NCI-H526 treated with DMSO at 0.1 percent for 48 hours (cell line): ENCODE results near the gene IGSF9B.
A peak's percentile ranks its signal among the peaks of the same experiment; 100 is the strongest.
"Not testable (repeated sequence)": the region's sequence is repeated elsewhere in the genome, so short reads cannot be mapped to it uniquely, and the experiment has no call there.

Experiments used
- DNase-seq: peaks from one replicate; lab custom pipeline; 2025; lab: John Stamatoyannopoulos, UW

IGSF9B gene, protein sequence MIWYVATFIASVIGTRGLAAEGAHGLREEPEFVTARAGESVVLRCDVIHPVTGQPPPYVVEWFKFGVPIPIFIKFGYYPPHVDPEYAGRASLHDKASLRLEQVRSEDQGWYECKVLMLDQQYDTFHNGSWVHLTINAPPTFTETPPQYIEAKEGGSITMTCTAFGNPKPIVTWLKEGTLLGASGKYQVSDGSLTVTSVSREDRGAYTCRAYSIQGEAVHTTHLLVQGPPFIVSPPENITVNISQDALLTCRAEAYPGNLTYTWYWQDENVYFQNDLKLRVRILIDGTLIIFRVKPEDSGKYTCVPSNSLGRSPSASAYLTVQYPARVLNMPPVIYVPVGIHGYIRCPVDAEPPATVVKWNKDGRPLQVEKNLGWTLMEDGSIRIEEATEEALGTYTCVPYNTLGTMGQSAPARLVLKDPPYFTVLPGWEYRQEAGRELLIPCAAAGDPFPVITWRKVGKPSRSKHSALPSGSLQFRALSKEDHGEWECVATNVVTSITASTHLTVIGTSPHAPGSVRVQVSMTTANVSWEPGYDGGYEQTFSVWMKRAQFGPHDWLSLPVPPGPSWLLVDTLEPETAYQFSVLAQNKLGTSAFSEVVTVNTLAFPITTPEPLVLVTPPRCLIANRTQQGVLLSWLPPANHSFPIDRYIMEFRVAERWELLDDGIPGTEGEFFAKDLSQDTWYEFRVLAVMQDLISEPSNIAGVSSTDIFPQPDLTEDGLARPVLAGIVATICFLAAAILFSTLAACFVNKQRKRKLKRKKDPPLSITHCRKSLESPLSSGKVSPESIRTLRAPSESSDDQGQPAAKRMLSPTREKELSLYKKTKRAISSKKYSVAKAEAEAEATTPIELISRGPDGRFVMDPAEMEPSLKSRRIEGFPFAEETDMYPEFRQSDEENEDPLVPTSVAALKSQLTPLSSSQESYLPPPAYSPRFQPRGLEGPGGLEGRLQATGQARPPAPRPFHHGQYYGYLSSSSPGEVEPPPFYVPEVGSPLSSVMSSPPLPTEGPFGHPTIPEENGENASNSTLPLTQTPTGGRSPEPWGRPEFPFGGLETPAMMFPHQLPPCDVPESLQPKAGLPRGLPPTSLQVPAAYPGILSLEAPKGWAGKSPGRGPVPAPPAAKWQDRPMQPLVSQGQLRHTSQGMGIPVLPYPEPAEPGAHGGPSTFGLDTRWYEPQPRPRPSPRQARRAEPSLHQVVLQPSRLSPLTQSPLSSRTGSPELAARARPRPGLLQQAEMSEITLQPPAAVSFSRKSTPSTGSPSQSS (N-terminal part only)

DNA sequence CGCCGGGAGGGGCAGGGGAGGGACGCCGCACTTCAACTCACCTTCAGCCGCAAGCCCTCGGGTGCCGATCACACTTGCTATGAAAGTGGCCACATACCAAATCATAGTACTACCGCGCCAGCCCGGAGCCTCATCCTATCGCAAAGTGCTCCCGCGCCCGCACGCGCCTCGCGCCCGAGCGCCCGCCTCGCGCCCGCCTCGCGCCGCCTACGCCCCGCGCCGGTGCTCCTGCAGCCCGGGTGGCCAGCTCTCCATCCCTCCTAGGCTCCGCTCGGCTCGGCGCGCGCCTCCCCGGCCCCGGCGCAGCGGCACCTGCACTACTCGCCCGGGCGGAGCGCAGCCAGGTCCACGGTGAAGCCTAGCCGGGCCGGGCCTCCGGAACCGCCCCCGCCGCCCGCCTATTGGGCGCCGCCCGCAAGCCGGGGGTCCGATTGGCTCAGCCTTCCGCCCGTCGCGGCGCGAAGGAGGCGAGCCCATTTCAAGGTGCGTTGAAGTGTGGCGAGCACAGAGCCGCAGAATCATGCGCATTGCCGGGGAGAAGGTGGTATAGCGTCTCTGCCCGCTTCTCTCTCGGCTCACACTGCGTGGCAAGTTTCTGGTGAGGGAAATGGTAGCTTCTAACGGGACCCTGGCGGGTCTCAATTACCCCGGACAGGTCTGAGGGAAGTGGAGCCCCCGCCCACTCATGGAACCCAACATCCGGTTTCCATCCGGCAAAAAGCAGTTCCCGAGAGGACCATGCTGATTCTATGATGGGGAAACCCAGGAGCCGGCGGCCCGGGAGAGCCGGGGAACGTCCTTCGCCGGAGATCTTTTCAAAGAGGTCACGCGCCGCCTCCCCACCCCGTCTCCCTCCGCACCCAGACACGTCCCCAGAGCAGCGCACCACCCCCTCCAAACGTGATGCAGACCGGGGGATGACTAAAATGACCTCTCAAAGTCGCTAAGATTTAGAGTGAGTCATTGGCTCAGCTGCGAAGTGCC lies at the start of gene IGSF9B:
TSS of gene IGSF9B (minus strand) at position 319 of the 984 bp plus-strand sequence. CDS start at position 105, 214 bp downstream.
- DNase-seq = peak; percentile 98

DNA sequence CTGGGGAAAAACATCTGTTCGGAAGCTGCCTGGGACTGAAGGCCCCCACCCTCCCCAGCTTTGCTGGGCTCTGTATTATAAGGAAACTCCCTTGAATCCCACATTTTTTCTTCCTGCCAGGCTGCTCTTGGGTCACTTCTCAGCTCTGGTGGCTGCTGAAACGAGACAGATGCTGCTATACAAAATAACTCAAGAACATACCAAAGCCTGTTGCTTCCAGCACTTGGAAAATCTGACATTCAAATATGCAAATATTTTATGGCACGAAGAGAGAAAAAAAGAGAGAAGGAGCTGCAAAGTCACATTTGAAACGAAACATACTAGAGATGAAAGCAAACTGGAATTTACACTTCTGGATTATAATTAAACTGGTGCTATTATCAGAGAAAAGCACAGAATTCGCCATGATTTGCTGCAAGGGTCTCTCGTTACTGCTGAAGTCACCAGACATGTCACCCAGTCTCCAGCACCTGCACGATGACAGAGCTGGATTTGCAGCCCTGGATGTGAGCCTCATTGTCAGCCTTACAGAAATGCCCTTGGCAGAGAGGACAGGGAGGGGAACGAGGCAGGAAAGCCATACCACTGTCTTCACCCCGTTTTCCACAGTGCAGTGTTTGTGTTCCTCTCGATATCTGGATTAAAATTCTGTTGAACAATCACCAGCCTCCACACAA lies 47.9 kb upstream of the IGSF9B start:
- peak; percentile 62 for DNase-seq

DNA sequence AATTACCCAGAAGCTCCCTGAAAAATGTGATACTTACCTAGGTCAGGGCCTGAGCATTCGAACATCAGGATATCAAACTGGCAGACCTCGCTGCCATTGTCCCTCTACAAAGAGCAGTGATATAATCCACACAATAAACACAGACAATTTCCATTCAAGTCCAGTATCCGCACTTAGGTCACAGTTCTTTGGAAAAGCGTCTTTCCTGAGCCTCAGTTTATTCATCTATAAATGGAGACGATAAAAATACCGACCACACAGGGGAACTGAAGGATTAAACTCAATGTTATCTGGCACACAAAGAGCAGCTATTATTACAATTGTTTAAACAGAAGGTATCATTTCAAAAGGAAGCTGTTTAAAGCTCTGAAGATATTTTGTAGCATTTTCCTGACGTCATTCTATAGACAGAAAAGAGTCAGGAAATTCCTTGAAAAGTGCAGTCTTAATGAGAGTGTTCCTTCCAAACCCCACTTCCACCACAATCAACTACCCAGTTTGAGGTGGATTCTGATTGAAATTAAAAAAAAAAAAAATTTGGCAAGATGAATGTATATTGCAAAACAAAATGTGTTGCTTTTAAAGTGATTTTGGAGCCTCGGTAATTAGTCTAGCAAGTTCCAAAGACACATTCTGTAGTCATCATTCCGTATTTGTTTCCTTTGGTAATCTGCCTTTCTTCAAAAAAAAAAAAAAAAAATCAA lies 47.2 kb upstream of the IGSF9B start:
- DNase-seq = no peak

DNA sequence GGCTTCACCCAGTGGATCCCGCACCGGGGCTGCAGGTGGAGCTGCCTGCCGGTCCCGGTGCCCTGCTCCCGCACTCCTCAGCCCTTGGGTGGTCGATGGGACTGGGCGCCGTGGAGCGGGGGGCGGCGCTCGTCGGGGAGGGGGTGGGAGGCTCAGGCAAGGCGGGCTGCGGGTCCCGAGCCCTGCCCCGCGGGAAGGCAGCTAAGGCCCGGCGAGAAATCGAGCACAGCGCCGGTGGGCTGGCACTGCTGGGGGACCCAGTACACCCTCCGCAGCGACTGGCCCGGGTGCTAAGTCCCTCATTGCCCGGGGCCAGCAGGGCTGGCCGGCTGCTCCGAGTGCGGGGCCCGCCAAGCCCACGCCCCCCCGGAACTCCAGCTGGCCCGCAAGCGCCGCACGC lies 46.1 kb upstream of the IGSF9B start:
- DNase-seq = not testable (repeated sequence)

DNA sequence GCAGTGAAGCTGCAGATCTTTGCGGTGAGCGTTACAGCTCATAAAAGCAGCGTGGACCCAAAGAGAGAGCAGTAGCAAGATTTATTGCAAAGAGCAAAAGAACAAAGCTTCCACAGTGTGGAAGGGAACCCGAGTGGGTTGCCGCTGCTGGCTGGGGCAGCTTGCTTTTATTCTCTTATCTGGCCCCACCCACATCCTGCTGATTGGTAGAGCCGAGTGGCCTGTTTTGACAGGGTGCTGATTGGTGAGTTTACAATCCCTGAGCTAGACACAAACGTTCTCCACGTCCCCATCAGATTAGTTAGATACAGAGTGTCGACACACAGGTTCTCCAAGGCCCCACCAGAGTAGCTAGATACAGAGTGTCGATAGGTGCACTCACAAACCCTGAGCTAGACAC lies 45.6 kb upstream of the IGSF9B start:
- not testable (repeated sequence) for DNase-seq

DNA sequence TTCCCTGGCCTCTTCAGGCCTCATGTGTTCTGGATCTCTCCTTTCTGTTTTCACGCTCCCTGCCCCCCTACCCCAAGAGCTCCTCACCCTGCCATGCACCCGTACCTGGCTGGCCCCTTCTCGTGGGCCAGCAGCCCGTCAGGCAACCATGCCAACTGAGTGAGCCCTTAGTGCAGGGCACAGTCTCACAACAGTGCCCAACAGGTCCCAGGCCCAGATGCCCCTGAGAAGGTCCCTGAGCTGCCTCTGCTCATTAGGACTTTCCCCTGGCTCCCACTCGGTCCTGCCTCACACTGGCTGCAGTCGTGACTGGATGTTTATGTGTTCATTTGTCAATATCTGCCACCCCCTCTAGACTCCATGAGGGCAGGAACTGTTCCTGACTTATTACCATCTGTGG lies 44.8 kb upstream of the IGSF9B start:
- no peak for DNase-seq

DNA sequence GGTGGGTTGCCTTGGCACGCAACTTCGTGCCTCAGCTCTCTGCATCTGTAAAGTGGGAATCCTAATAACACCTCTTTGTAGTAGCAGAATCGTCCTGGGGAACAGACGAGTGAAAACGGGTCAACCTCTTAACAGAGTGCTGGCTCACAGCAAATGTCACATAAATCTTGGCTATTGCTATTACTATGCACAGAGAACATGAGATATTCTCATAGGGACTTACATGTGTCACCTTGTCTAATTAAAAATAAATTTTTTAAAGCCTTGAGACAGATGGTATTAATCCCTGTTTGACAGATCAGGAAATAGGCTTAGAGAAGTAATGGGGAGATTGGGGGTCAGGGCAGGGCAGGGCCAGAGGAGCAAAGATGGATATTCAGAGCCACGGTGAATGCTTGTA lies 44.3 kb upstream of the IGSF9B start:
- DNase-seq = no peak

DNA sequence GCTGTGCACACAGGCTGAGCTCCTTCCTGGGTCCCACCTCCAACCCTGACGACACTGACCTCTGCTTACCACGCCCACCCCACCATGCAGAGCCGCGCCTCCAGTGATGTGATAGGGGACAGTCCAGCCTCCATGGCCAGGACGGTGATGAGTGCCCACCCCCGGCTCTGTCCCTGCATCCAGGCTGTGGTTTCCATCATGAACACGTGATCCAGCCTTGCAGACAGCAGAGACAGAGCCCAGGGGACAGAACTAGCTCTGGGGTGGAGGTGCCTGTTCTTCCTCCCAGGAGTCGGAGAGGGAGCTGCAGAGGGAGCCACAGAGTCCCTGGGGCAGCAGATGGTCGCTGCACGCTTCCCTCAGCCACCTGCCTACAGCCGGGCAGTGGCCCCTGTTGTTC lies 42.6 kb upstream of the IGSF9B start:
- no peak for DNase-seq

DNA sequence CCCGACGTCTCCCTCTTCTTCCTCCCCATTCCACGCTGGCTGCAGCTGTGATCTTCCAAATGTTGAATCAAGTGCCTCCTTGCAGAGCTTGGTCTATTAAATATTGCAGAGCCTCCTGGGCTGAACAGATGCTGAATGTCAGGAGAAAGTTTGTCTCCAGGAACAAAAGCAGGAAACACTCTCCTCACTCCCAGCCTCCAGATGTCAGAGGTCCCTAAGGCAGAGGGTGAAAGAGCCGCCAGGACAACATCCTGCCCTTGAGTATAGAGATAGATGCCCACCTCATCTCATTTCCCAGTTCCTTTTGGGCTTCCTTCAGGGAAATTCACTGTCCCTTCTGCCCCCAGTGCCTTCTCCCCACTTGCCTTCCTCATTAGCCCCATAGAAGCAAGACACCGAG lies 40.8 kb upstream of the IGSF9B start:
- no peak for DNase-seq

DNA sequence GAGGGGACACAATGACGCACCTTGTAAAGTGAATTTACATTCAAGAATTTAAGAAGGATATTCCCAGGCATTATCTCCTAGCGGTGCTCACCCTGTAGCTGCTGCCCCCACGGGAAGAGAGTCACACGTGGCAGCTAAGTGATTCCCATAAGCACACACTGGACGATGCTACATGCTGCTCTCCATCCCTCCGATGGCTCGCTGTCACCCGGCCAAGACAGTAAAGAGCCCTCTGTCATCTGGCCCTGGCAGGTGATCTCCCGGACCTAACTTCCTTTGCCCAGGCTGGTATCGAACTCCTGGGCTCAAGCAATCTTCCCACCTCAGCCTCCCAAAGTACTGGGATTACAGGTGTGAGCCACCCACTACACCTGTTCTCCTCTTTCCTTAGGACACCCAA lies 39.9 kb upstream of the IGSF9B start:
- no peak for DNase-seq

DNA sequence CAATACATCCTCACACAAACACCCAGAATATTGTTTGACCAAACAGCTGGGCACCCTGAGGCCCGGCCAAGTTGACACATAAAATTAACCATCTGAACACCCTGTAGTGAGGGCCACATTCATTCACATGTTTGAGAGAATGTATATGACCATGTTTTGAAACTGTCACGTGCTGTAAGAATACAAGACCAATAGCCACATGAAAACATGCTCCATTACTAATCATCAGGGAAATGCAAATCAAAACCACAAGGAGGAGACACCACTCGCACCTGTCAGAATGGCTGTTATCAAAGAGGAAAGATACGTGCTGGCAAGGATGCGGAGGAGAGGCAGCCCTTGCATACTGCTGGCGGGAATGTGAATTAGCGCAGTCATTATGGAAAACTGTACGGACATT lies 38.3 kb upstream of the IGSF9B start:
- DNase-seq = peak; percentile 99

DNA sequence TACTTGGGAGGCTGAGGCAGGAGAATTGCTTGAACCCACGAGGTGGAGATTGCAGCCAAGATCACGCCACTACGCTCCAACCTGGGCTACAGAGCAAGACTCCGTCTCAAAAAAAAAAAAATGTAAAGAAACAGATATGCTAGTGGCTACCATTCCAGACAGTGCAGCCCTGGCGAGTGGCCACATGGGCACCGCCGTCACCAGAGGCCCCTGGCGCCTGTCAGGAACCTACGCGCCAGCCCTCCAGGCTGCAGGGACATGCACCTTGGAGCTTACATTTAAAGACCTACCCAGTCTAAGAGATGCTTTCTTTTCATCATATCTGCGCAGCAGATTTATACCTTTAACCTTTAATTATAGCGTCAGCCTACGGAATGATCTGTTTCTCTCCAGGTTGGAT lies 37.2 kb upstream of the IGSF9B start:
- no peak for DNase-seq

DNA sequence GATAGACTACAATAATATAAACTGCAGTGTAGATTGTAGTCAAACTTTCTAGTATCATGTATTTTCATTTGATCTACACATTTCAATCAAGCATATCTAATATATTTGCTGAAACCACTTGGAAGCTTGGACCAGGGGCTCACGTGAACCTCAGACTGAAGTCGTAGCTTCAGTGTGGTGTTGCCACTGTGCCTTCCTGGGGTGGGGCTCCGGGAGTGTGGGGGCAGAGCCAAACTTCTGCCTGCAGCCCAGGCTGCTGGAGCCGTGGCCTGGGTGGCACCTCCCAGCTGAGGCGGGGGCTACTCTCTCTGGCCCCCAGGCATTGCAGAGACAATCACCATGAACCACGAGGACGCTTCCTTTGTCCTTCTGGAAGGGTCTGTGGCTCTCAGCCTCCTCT lies 36.3 kb upstream of the IGSF9B start:
- no peak for DNase-seq

DNA sequence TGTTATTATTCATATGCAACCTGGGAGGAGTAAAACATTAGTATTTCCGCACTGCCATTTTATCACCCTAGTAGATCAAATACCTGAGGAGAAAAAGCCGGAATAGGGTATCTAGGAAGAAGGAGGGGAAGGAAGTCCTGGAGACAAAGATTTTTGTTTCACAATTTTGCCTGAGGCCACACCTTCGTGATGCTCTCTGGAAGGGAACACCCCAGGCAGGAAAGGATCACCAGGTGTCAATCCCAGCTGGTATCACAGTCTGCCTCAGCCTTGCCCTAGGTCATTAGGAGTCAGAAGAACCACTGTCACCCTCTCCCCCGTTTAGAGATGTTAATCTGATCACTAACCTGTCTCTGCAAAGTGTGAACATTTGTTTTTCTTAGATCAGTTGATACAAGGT lies 35.4 kb upstream of the IGSF9B start:
- peak; percentile 45 for DNase-seq

DNA sequence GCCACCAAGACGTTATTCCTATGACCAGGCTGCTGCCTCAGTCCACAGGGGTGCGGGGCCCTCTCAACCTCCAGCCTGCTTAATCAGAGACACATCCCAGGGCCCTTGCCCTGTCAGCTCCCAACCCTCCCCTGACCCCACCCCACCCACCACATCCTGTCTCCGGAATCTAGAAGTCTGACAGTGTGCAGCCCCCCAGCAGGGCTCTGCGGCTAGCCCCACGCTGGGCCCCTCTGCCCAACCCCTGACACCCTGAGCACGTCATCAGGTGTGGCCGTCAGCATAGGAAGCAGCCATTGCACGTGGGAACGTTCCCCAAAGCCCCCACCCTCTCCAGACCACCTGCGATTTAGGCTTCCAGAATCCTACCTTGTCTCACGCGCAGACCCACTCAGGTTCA lies 34.3 kb upstream of the IGSF9B start:
- DNase-seq = no peak

DNA sequence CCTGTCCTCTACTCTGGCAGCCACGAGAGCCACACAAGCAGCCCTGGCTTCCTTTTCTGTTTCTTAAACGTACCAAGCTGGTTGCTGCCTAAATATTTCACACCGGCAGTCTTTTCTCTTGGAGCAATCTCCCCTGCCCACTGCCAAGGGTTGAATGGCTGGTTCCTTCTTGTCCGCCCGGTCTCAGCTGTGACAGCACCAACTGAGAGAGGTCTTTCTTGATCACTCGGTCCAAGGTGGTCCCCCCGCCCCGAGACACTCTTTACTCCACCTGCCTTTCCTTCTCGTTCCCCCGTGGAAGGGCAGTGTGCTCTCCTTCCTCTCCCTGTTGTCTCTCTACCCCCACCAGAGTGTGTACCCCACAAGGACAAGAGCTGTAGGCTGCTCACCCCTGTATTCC lies 33.7 kb upstream of the IGSF9B start:
- DNase-seq = no peak

DNA sequence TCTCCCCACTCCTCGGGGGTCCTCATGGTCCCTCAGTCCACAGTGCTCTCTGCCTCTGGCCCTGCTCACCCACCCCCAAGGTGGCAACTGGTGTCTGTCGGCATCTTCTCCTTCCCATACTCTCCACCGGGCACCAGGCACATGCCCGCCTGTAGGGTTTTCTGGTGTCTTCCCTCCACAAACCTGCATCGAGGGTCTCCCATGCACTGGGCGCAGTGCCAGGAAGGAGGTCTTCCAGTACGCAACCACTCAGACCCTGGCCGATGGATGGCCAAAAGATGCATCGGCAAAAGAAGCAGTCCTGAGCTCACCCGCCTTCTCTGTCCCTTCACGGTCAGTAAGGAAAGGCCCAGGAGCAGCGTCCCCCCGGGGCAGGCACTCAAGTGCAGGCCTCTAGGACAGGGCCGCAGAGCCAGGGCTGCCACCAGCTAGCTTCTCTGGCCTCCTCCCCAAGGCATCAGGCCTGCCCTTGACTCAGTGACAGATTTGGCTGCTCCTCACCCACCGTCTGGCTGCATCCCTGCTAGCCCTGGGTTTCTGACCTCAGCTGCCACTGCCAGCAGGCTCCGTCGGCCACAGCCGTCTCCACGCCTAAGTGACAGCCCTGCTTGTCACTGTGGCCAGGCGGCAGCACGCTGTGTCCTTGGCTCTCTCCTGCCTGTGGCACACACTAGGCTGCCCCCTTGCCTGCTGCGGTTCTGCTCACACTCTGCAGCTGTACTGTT lies 32.1 kb upstream of the IGSF9B start:
- DNase-seq = no peak

DNA sequence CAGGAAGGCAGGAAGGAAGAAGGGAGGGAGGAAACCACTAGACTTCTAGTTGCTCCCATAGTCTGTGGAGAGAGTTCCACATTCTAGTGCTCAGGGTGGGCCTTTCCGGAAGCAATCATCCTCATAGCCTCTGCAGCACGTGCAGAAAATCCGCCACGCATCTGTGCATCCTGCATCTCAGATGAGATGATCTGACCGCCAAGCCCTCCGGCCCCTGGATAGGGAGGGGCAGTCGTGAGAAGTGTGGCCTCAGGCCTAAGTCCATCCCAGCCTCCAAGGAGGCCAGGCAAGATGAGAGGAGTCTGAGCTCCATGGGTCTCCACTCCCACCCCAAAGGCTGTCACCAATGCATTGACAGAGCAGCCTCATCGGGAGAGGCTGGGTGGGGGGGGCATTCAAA lies 30.4 kb upstream of the IGSF9B start:
- no peak for DNase-seq
